ENCODE data around the gene TNFRSF4.

The TNFRSF4 gene

DNA sequence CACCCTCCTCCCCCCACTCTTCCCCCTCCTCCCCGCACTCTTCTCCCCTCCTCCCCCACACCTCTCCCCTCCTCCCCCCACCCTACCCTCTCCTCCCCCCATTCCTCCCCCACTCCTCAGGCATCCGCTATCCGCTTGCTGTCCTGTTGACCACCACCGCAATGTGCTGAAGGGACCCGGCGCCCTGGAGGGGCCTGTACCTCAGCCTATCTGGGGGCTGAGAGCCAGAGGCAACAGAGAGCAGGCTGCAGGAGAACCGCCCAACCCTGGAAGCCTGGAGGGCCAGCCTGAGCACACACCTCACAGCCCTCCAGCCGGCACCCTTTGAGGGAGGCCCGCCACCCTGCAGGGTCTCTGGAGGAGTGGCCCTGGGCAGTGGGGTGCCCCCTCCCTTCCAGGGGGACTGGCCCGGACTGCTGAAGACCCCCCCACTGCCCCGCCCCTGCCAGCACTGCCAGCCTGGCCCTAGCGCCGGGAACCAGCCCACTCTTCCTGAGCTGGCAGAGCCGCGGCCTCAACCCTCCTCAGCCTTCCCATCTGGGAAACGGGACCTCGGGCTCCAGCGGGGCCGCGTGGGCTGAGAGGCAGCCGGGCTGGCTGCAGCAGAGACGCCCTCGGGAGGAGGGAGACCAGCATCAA is 31.3 kb upstream of the TNFRSF4 start:
- no peak for DNase-seq (ENCODE audit: low read depth)

DNA sequence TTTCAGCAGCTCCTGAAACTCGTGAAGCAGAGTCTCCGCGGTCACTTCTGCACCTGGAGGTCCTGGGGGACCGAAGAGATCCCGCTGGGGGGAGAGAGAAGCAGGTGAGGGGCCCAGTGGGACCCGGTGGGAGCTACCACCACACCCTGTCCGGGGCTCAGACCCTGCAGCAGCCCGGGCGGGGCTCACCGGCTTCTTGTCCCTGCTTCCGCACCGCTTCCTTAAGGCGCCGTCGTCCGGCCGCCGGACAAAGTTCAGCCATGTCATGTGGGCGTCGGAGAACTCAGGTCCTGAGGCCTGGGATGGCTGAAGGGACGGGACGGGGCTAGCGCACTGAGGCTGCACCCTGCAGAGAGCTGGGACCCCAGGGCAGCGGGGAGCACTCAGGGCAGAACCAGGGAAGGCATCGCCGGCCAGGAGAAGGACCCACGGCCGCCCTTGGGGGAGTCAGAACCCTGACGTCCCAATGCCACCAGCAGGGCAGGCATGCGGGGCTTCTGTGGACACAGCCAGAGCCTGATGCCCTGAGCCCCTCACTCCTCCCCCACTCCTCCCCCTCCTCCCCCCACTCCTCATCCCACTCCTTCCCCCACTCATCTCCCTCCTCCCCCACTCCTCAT is 30.3 kb upstream of the TNFRSF4 start:
- DNase-seq (ENCODE audit: low read depth), result no peak

DNA sequence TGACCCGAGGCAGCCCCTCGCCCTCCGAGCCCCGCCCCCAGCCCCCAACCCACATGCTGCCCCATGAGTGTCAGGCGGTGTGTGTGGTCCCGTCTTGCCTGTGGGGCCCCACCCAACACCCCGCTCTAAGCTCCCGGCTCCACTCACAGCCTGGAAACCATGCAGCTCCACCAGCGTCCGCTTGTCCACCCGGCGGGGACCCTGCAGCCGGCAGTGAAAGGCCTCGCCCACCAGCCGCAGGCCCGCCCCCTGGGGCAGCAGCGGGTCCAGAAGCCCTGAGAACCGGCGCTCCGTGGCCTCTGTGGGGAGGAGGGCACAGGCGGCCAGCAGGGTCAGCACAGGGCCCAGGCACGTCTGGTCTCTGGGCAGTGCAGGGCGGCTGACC is 29.8 kb upstream of the TNFRSF4 start:
- DNase-seq (ENCODE audit: low read depth), result no peak

DNA sequence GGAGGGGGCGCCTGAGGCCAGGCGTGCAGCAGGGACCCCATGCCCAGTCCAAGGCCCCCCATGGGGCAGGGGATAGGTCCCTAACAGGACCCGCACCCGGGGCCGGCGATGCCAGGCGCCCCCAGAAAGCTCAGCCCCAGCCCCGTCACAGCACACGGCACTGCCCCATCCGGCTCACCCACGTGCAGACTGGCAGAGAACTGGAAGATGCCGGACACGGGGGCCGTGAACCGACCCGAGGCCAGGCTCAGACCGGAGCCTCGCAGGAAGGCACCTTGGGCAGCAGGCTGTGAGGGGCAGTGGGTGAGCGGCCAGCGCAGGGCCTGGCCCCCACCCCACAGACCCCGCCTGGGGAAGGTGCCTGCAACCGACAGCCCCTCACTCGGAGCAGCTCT is 29.3 kb upstream of the TNFRSF4 start:
- DNase-seq (ENCODE audit: low read depth), result no peak

DNA sequence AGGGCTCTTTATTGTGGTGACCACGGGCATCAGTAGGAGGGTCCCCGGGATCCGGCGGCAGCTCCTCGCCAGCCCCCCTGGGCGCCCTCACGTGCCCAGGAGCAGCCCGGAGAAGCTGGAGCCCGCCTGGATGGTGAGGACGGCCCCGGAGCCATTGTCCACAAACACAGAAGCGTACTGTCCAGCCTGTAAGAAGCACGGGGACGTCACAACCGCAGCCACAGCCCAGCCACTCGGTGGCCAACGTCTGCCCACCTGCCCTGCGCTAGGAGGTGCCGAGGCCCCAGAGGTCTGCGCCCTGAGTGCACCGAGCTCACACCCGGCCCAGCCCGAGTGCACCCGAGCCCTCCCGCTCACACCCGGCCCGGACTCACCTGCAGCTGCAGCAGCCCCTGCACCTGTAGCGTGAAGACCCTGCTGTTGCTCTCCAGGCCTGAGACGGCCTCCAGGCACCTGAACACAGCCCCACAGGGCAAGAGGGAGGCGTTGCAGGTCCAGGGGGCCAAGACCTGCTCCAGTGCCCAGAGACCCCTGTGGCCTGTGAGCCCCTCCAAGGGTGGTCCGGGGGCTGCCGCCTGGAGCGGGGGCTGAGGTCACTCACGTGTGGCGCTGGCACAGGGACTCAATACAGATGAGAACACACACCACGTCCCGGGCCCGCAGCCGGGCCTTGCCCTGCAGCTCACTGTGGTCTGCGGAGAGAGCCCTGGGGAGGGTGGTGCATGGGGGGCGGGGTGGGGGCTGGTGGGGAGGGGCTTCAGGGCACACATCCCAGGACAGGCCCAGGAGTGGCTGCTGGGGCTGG is 28.7 kb upstream of the TNFRSF4 start:
- no peak for DNase-seq (ENCODE audit: low read depth)

DNA sequence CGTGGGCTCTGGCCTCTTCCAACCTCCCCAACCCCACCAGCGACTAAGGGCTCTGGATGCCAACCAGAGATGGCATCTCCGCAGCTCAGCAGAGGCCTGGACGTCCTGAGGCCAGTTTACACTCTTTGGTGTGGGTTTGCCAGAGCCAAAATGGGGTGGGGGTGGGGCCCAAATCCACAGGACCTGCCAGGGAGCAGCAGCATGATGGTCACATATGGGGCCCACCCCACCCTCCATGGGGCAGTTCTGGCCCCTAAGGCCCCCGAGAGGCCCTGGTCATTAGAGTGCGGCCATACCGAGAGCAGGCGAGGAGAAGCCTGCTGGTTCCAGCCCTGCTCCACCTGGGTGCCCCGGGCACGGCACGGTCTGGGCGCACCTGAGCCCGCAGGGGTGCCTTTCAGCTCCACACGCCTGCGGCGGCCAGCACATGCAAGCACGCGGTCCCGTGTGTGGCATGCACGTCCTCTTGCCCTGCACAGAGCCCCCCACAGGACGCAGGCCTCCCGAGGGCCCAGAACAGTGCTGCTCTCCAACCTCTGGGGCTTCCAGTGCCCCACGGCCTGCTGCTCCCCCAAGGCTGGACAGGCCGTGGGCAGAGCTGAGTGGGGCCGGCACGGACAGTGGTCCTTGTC is 27.8 kb upstream of the TNFRSF4 start:
- no peak for DNase-seq (ENCODE audit: low read depth)

DNA sequence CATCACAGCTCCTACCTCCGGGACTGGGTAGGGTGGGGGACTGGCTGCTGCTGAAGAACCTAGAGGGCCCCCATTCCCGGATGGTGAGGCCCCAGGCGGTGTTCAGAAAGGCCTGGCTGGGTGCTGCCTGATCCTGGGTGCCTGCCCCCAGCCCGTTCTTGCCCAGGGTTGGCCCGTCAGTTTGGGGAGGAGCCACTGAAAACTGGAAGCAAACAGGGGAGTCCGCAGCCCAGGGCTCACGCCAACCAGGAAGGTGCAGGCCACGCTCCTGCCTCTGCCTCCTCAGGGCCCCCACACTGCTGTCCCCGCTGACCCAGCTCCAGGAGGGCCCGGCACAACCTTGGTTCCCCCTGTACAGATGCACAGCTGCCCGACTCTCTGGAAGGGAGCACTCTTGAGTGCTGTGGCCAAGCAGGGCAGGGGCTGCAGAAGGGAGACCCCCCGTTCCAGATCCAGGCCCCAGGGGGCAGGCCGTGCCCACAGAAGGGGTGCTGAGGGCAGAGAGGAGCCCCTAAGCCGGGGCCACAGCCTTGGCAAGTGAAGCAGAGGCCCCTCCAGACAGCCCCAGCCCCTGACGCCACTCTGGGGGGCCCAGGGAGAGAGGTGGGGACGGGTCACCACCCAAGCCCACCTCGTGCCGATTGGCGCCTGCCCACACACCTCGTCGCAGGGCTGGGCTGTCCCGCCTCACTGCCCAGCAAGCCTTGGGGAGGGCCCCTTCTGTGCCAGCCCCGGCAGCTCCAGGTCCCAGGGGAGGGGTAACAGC is 27.1 kb upstream of the TNFRSF4 start:
- DNase-seq (ENCODE audit: low read depth), result no peak

DNA sequence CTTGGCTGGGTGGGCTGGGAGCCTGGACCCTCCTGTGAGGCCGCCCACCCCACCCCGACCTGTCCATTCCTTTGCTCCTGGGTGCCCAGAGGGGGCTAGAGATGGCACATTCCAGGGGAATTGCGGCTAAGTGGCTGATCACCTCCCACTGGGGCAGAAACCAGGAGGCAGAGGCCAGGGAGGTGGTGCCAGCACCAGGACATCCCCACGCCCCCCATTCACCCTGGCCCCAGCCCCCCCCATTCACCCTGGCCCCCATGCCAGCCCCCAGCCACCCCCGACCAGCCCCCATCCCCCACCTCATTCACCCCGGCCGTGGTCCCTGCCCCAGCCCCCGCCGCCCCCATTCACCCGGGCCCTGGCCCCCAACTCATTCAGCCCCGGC is 26.4 kb upstream of the TNFRSF4 start:
- DNase-seq (ENCODE audit: low read depth), result no peak

DNA sequence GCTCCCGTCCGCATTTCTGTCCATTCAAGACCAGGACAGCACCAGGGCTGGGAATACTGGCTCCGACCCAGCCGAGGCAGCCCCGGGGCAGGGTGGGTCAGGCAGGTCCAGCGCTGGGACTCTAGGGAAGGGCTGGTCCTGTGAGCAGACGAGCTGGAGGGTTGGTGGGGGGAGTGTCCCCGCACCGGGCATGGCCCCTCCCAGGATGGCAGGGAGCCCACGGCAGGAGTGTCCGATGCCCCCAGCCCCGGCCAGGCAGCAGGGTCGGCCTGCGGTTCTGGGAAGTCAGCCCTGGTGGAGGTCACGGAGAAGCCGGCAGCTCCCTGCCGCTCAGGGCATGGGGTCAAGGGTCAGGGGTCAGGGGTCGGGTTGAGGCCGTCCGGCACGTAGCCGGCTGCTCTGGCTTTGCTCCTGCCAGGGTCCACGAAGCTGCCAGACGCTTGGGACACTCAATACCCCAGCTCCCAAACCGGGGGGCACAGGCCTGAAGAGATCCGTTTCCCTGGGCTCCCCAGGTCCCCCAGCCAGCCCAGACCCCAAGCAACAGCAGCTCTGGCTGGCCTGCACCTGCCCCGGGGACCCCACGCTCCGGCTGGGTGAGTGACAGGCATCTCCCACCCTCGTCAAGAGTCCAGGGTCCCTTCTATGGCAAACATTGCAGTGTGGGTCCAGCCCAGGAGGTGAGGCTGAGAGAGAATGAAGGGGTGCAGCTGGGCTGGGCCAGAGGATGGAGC is 25.8 kb upstream of the TNFRSF4 start:
- DNase-seq (ENCODE audit: low read depth), result no peak

DNA sequence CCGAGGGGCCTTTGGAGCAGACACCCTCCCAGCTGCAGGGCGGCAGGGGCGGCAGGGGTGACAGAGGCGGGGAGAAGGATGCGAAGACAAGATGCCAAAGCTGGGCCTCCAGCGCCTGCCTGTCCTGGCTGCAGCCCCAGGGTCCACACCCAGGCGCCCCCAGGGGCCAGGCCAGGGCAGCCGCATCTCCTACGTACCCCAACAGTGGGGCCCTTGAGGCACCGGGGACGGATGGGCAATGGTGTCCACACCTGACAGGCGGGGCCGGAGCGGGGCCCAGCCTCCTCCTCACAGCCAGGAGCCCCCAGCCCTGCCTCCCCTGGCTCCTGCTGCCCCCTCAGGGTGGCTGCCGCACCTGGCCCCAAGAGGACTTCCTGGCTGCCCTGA is 25.3 kb upstream of the TNFRSF4 start:
- no peak for DNase-seq (ENCODE audit: low read depth)

DNA sequence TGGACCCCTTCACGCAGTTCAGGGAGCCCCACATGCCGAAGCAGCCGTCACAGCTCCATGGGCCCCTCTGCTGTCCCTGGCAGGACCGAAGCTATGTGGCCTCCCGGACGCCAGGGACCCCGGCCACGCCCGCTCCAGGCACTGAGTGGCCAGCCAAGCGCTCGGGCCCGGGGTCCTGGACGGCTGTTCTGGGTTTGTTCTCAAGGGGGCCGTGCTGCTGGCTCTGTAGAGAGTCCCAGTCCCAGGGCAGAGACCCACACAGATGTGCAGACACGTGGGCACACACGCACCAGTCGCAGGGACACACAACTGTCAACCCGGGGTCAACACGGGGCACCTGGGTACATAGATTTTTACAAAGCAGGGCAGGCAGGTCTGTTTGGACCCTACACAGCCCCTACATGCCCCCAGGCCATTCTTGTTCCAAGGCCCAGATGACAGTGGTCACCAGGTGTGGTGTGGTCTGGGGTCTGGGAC is 24.8 kb upstream of the TNFRSF4 start:
- no peak for DNase-seq (ENCODE audit: low read depth)

DNA sequence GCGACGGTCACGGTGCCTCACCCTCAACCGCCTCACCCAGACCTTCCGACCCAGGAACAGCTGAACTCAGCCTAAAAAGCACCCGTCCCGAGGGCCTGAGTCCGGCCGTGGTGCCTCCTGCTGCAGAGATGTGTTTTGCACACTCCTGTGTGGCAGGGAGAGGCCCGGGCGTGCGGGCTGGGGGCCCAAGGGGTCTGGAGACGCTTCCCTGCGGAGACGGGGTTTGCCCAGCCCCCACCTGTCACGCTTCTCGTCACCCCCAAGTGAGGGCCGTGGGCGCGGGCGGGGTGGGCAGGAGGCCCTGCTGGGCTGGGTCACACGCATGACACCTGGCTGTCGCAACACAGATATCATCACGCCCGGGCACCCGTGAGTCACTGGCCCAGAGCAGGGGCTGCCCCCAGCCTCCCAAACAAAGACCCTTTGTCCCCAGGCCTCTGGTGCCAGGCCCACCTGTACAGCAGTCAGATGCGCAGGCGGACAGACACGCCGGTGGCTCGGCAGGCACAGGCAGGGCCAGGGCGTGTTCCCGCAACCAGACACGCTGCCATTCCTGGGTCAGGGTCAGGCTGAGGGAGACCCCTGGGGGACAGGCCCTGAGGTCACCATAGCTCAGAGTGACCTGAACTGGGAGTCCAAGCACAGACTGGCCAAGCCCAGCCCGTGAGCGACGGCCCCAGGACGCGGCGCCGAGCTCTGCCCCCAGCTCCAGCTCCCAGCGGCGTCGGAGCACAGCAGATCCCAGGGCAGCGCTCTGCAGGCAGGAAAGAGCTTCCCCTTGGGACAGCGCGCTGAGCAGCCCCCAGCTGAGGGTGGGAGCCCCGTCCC is 24.1 kb upstream of the TNFRSF4 start:
- no peak for DNase-seq (ENCODE audit: low read depth)

DNA sequence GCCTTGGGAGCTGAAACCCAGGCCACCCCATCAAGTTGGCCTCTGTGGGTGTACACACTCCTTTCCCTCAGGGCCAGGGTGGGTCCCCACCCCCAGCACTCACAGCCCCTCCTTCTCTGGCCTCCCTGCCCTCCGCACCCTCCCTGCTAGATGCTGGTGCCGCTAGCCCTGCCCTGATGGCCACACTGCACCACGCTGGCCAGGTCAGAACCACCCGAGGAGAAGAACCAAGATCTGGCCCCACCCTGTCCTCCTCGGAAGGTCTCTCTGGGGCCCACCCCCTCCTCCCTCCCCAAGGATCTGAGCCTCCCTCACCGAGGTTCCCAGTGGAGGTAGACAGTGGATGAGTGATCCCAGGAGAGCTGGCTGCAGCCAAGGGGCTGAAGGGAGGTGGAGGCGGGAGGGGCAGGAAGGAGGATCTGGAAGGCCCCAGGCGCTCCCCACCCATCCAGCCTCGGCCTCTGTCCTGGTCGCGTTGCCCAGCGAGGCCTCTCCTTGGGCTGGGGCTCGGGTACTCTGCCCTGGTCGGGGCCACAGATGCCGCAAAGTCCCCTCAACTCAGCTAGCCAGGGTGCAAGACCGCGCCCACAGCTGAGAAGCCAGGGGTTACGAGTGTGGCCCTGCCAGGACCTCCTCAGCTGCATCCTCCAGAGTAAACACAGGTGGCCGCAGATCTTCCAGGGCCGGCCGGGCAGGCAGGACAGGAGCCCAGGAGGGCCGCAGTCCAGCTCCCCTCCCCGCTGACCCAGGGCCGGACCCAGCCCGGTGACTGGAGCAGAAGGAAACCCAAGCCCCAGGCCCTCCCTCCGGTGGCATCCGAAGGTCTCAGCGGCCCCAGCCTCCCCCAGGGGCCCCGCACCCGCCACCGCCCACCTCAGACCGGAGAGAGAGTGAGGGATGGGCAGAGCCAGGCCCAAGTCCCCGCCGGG is 23.3 kb upstream of the TNFRSF4 start:
- DNase-seq (ENCODE audit: low read depth), result no peak

DNA sequence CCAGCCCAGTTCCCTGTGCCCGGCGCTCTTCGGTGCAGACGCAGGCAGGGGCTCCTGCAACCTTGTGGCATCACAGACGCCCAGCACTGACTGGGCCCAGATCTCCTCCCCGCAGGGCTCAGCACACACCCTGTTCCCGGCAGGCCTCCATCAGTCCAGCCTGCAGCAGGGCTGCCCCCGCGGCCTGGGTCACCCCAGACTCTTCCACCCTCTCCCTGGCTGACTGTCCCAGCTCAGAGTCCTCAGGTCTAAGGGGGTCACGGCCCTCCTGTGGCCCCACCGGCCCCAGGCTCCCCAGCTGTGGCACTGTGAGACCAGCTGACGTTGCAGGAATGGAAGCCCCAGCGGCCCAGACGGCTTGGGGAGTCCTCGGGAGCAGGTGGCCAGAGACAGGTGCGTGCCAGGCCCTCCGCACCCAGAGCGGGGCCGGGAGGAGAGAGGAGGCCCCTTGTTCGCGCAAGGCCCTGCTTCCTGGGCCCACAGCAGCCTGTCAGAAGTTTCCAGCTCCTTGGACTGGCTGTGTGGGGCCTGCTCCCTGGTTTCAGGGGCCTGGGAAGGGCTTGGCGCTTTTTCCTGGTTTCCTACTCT is 22.3 kb upstream of the TNFRSF4 start:
- DNase-seq (ENCODE audit: low read depth), result no peak

DNA sequence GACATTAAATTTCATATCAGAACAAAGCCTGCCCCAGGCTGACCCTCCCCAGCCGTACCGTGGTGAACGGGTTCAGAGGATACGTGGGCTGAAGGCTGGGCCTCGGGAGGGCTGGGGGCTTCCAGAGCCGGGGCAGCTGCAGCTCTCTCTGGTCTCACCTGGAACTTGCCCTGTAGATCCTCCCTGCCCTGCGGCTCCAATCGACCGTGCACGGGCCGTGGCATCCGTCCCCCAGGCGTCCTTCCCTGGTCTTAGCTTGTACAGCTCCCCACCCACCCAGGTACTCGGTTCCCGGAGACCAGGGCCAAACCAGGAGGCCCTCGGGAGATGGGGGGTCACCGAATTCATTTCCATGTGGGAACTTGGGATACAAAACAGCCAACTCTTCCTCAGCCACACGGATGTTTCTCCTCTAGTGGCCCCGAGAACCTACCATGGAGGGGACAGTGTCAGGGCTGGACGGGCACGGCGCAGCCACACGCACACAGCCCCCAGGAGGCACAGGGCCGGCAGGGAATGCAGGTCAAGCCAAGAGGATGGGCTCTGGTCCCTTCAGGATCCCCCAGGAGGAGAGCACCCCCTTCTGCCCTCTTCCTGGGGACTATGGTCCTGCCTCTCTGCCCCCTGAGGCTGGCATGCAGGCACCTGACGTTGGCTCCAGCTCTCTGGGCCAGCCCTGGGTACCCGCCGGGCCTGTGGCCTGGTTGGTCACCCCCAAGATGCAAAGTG is 21.2 kb upstream of the TNFRSF4 start:
- DNase-seq (ENCODE audit: low read depth), result no peak

DNA sequence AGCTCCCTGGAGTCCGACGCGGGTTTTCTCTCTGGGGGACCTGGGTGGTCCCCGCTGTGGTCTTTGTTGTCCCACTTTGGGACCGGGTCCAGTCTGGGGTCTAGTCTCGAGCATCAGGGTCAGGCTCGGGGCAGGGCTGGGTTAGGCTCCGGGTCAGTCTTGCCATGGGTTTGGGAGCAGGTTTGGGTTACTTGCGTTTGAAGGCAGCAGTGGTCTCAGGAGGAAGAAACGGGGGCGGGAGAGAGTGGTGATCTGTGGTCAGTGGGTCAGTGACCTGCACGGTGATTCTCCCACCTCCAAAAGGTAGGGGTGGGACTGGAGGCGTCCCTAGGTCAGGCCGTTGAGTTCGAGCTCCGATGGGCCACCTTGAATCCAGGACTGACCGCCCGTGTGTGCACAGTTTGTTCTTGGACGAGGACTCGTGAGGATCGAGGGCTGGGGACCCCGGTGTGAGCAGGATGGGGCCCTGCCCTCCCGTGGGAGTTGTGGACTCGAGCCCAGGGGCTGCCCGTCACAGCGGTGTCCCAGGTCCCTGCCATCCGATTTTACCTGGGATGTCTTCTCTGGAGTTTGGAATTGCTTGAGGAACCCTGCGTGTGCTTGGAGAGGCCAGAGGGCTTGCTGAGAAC is 20.3 kb upstream of the TNFRSF4 start:
- DNase-seq (ENCODE audit: low read depth), result no peak

DNA sequence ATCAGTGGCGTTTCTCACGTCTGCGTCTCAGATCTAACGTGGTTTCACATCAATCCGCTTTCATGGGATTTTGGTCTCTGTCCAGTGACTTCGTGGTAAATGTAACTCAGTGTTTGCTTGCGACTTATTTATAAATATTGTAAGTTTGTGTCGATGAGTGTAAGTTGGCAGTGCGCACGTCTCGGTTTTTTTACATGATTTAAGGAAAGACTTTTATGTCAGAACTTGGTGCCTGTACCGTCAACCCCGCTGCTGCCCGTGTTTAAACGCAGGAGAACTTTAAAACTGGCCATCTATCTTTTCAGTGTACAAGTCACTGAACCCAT is 19.6 kb upstream of the TNFRSF4 start:
- no peak for DNase-seq (ENCODE audit: low read depth)

All from stimulated activated CD8-positive, alpha-beta memory T cell treated with anti-CD3 and anti-CD28 coated beads, Interleukin-12 subunit alpha, Interleukin-12 subunit beta, amount 100 ng/mL, for 1 hour (primary cell).